Ovary (tissue), 9 donors: ENCODE results near the gene PLET1. TPM values are rescaled to one million over a fixed set of nuclear protein-coding genes. Genes with fewer than 3 reads are reported as not detected.

Experiments
- DNase-seq, 5 donors: peaks; one replicate each; pipeline ENCODE4 v3.0.0-alpha.2; 2019 to 2020
- H3K27ac ChIP-seq, 2 donors: fragments of 200-600 bp; one replicate each; pipeline versions ENCODE4 v1.5.1 to v1.8.0; 2019 to 2022
- H3K27me3 ChIP-seq: fragments of 200-600 bp; one replicate; pipeline ENCODE4 v1.8.0; 2022
- H3K36me3 ChIP-seq: fragments of 200-600 bp; sonication (generic); one replicate; pipeline ENCODE4 v1.5.1; 2019
- H3K4me1 ChIP-seq: one replicate; pipeline ENCODE4 v1.8.1; 2013; ENCODE audit warnings: mild to moderate bottlenecking, moderate library complexity; ENCODE audit not compliant: insufficient read depth
- H3K4me3 ChIP-seq: fragments of 200-600 bp; sonication (generic); one replicate; pipeline ENCODE4 v1.5.1; 2017
- H3K9me3 ChIP-seq, 2 donors: fragments of 200-600 bp in 1 of 2; sonication (generic) in 1 of 2; one replicate each; pipeline versions ENCODE4 v1.5.1 to v1.8.1; 2013 to 2019; ENCODE audit warnings: mild to moderate bottlenecking in 1 of 2, moderate library complexity in 1 of 2
- CTCF ChIP-seq, 3 donors: fragments of 450-650 bp in 2 of 3; fragments of 200-600 bp in 1 of 3; IDR thresholded peaks; one replicate each; pipeline versions ENCODE4 v1.5.1 to v1.8.0; 2016 to 2022; ENCODE audit warnings: antibody characterized with exemption in 3 of 3, mild to moderate bottlenecking in 1 of 3
- EP300 ChIP-seq: sonication (generic); formaldehyde crosslinking; IDR thresholded peaks from one replicate; pipeline ENCODE4 v1.6.1; 2017; ENCODE audit warnings: antibody characterized with exemption
- POLR2A ChIP-seq: fragments of 450-650 bp; IDR thresholded peaks from one replicate; pipeline ENCODE4 v1.6.1; 2017; ENCODE audit warnings: antibody characterized with exemption, mild to moderate bottlenecking, moderate library complexity
- WGBS, 3 donors: extraction: QIAGEN DNeasy Blood & Tissue Kit in 1 of 3; methylation state at CpG; one replicate each; pipeline versions ENCODE4 v1.1.5 to v1.1.7; 2013 to 2017; 5-methylcytosine and 5-hydroxymethylcytosine counted together
- intact Hi-C, 4 donors: fragments of 100-400 bp; cut with DNase I; formaldehyde crosslinking; loops; one replicate each; pipeline versions ENCODE4 v1.11.0 to v1.15.1; 2022 to 2023
- polyA plus RNA-seq, 2 donors: library from polyadenylated mRNA; stranded (reverse); fragments of 200-250 nt in 1 of 2; fragments of 350-450 nt in 1 of 2; fragmentation: Illumina TruSeq in 1 of 2; extraction: RNeasy Lipid Tissue Mini Kit (QIAGEN cat#74804) in 1 of 2; gene quantifications; one replicate each; pipeline ENCODE4 v1.2.3, GENCODE V29; 2013 to 2014
- total RNA-seq, 7 donors: library from RNA; depleted of rRNA in 2 of 7; stranded (reverse); fragments of >200 nt in 2 of 7; fragmentation: NEBNext Ultra II Directional in 3 of 7; extraction: Animal tissue kit (Norgen Biotek cat#: 25700) in 3 of 7; gene quantifications; one replicate each; pipeline versions ENCODE4 v1.1.0 to v1.2.4, GENCODE V29; 2016 to 2023
- donor health status: DM: no; HTN: no; CAD: no; lungs with moderate emphysema.
- donor health status: DM: no; HTN: no; CAD: no.
- donor health status: Bipolar disorder and iron deficiency.
- donor health status: DM: yes; HTN: yes; CAD: no.
- donor health status: DM: no; HTN: no; CAD: no.
- donor health status: DM: yes; HTN: yes; CAD: no.

The PLET1 gene
- total and polyA plus RNA-seq, 9 donors, result not detected

DNA sequence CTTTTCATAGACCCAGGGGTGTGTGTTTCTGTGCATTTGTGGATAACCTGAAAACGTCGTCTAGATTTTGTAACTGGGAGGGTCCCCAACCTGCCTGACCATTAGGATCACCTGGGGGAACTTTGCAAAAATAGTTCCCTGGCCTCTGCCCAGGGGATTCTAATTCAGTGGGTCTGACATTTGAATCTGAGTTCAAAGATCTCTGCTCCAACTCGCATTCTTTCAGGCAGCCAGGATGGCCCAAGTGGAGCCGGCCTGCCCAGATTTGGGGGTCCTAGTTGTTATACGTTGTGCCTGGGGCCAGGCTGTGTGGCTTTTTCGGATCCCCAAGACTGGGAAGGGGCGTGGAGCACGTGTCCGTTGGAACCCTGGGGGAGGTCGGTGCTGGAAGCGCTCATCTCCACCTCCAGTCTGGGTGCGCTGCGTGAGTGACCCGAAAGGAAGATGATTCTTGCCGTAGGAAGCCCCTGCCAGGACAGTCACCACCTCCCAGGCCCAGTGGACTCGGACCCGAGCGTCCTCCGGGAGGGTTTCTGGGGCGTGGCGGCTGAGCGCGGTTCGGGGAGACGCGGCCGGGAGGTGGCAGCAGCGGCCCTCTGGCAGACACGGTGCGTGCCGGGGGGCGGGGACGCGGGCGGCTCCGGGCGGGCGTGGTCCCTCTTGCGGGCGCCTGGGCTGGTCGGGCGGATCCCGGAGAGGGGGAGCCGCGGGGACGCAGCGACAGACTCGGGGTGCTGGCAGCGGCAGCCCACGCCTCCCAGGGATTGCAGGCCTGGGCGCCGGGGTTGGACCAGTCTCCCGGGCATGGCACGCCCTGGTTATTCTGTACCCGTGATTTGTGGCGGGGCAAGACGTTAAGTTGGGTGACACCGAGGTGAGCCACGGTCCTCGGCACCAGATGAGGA, 29.2 kb upstream of the PLET1 start:
- peaks cover 2% of the 10 kb centered on the region for H3K4me1 ChIP-seq
- H3K9me3 ChIP-seq, result no peaks in the 10 kb centered on the region
- H3K4me3 ChIP-seq, result peak overlapping the region; percentile 33
- H3K27ac ChIP-seq, result no peak overlapping the region
- peak; percentile 69 to 87 (median 80) for DNase-seq
- intact Hi-C loops, result loop anchor here in 2 of 4 donors (2.0 to 10.0 kb wide), 5 partner anchors 75 to 997 kb away; no protein-coding TSS in a partner anchor
- TF ChIP-seq EP300 (no peak), POLR2A (no peak), CTCF (IDR thresholded peaks at IDR 0.05) (peak; percentile 87 to 90 (median 87))
- 2 to 4% (median 4%) methylated on average over 43 to 60 of the region's 60 CpGs for WGBS, 3 donors
- no peaks in the 10 kb centered on the region for H3K36me3 ChIP-seq
- no peaks in the 10 kb centered on the region for H3K27me3 ChIP-seq

GRCh38 chr11:112288021-112288420, 27.4 kb upstream of the PLET1 start:
- H3K4me1 ChIP-seq, result peaks cover 2% of the 10 kb centered on the region
- H3K36me3 ChIP-seq, result no peaks in the 10 kb centered on the region
- no peaks in the 10 kb centered on the region for H3K27me3 ChIP-seq
- DNase-seq, result no peak
- intact Hi-C loops, result loop anchor here in 1 of 4 donors (5.0 to 10.0 kb wide), 3 partner anchors 267 to 999 kb away; no protein-coding TSS in a partner anchor
- 91 to 94% (median 94%) methylated on average over 3 of the region's 3 CpGs for WGBS, 3 donors
- H3K4me3 ChIP-seq, result no peak overlapping the region
- H3K9me3 ChIP-seq, result no peaks in the 10 kb centered on the region
- TF ChIP-seq EP300, result no peak
- TF ChIP-seq CTCF (IDR thresholded peaks at IDR 0.05), result no peak
- TF ChIP-seq POLR2A, result no peak
- H3K27ac ChIP-seq, result no peak overlapping the region

GRCh38 chr11:112285841-112286311, 25.2 kb upstream of the PLET1 start:
- intact Hi-C loops, result loop anchor here in 1 of 4 donors (5.0 to 10.0 kb wide), 3 partner anchors 269 to 1001 kb away; no protein-coding TSS in a partner anchor
- no peak overlapping the region for H3K27ac ChIP-seq
- peaks cover 2% of the 10 kb centered on the region for H3K4me1 ChIP-seq
- H3K9me3 ChIP-seq, result no peaks in the 10 kb centered on the region
- no peaks in the 10 kb centered on the region for H3K36me3 ChIP-seq
- DNase-seq, result no peak
- 62 to 70% (median 67%) methylated on average over 6 of the region's 6 CpGs for WGBS, 3 donors
- H3K4me3 ChIP-seq, result no peak overlapping the region
- TF ChIP-seq POLR2A, result no peak
- no peak for TF ChIP-seq EP300
- no peak for TF ChIP-seq CTCF (IDR thresholded peaks at IDR 0.05)
- no peaks in the 10 kb centered on the region for H3K27me3 ChIP-seq

DNA sequence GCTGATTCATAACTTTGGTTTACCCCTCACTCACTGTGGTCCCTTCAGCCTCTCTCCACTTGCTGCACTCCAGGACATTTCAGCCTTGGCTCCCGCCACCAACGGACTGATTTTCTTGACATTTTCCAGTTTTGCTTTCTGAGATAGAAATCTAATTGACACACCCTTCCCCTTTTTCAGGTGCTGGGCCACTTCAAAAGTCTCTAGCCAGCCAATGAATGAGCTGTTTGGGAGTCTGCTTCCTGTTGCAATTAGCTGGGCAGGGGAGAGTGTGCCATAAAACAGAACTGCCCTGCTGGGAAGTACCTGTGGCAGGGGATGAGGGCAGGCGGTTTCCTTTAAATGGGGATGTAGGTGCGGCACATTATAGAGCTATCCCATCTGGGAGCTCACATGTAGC, 21.1 kb upstream of the PLET1 start:
- Histone ChIP-seq H3K9me3 (no peaks in the 10 kb centered on the region), H3K36me3 (no peaks in the 10 kb centered on the region), H3K4me1 (no peaks in the 10 kb centered on the region), H3K4me3 (no peak overlapping the region), H3K27ac (no peak overlapping the region), H3K27me3 (no peaks in the 10 kb centered on the region)
- intact Hi-C loops, result loop anchor here in 2 of 4 donors (2.0 to 10.0 kb wide), 4 partner anchors 63 to 303 kb away; no protein-coding TSS in a partner anchor
- TF ChIP-seq POLR2A (no peak), EP300 (no peak), CTCF (IDR thresholded peaks at IDR 0.05) (no peak)
- WGBS, 3 donors, result 90 to 94% (median 92%) methylated on average over 4 of the region's 4 CpGs
- DNase-seq, result no peak
